NCI-H146 (cell line): ENCODE measurements around the gene FRK.
A peak's percentile ranks its signal among the peaks of the same experiment; 100 is the strongest.
"Not testable (repeated sequence)": the region's sequence is repeated elsewhere in the genome, so short reads cannot be mapped to it uniquely, and the experiment has no call there.

Experiments
- DNase-seq: peaks from one replicate; lab custom pipeline; 2025; lab: John Stamatoyannopoulos, UW

Gene FRK

GRCh38 chr6:116008470-116009243 is 52.0 kb downstream of the FRK start:
- peak; percentile 14 for DNase-seq

GRCh38 chr6:116004841-116005815 is 55.6 kb downstream of the FRK start:
- no peak for DNase-seq

- no peak for DNase-seq
These were observed 57.0 kb downstream of the FRK start for GRCh38 chr6:116003668-116004067.

GRCh38 chr6:116002756-116003155 is 57.9 kb downstream of the FRK start:
- no peak for DNase-seq

DNA sequence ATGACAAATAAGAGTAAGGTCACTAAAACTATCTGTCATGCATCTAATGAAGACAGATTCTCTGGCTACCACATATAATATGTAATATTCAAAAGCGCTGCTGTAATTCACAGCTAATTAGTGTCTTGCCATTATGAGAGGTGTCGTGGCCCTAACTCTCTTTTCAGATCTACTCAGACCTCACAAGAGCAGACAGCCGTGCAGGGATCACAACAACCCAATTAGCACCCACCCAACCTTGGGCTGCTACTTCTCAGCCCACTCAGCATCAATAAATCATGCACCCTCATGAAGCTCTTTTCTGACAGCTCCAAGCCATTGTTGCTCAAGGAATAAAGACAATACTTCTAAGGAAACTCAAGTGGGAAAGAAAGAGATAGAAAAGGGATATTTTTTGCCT is 61.5 kb downstream of the FRK start:
- peak; percentile 11 for DNase-seq

- DNase-seq, result no peak
These were observed 62.6 kb downstream of the FRK start for GRCh38 chr6:115997990-115998585.

DNA sequence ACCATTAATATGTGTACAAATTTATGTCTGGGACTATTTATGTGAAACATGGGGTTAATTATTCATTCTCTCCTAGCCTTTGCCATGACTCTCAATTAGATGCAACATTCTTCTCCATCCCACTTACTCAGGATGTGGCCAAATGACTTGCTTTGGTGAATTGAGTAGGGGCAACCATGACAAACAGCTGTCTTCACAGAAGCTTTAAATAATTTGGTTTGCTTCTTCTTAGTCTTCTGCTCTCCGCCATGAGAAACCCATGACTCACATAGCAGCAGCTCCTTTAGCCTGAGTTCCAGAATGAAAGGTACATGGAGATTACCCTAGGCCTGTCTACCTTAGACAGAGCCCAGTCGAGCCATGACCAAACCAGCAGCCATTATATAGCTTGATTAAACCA is 74.7 kb downstream of the FRK start:
- DNase-seq, result no peak

- DNase-seq, result no peak
These were observed 75.9 kb downstream of the FRK start for GRCh38 chr6:115984809-115985208.

GRCh38 chr6:115983998-115984397 is 76.7 kb downstream of the FRK start:
- DNase-seq, result no peak

DNA sequence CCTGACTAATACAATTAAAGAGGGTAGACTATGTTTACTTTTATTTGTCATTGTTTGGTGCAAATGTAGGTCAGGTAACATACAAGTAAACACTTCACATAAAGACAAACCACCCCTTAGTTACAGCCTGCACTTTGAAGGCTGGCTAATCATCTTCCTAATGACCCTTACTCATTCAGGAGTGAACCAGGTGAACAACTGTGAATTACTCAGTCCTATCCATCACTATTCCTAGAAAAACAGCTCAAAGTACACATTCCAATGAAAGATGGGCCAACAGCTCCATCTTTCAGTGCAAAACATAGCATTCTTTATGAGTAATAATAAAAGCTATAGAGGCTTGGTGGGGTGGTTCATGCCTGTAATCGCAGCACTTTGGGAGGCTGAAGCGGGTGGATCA is 78.2 kb downstream of the FRK start:
- DNase-seq, result peak; percentile 22

DNA sequence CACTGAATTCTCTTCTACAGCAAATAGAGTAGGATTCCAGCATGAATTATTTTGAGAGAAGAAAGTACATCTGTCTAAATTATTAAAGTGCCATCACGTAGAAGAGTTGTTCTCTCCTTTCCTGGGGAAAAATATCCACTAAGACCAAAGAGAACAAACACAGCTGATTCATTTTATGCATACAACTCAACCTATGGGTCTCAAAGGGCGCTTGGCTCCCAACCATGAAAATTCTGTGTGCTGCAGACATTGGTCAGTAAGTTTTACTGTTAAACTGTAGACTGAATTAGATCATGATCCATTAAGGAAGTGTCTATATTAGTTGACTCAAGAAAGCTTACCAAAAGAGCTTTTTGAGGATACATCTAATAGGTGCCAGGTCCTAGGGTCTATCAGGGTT is 83.5 kb downstream of the FRK start:
- DNase-seq, result no peak

DNA sequence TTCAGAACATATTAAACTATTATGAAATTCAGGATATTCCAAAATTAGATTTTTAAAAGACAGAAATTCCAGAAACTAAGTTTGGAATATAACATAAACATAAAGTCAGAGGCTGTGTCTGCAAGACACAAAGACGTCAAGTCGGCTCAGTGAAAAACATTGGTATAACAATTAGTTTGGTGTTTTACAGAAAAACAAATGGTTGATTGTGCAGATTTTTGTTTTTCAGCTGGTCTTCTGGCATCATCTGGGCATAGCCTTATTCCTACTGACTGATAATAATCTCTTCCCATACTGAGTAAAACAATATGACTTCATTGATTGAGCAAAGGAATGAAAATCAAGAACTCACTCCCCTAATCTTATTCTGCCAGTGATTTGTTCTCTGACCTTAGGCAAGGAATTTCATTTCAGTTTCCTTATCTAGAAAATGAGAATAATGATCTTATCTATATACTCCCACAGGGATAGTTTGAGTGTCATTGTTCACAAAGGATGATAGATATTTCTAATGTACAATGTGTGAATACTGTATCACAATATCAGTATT is 84.3 kb downstream of the FRK start:
- DNase-seq, result no peak

DNA sequence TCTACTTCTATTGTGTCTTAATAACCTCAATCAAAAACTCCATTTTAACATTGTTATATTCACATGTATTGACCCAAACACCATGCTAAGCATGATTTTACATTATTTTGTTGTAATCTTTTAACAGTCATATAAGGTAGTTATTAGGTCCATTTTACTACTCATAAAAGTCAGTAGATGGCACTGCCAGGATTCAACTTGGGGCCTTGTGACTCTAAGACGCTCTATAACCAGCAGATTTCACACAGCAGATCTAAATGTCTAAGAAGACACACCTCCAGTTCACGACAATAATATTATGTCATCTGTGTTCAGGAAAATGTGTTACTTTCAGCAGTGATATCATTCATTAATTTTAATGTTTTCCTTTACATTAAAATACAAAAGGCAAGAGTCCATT is 88.0 kb downstream of the FRK start:
- no peak for DNase-seq

DNA sequence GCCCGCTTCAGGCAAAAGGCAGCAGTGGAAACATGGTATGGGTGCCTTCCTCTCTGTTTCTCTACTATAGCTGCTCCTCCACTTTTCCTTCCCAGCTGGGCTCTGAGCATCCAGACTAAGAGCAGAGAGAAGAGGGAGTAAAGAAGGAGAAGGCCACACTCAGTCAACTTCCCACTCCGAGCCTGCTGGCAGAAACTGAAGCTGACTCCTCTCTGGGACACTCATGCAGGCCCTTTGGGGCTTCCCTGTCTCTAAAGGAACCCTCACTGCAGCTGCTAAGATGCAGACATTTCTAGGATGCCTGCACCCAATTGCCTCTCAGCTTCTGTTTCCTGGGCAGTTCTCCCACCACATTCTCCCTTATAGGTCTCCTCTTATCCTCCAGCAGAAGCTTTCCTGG is 88.9 kb downstream of the FRK start:
- DNase-seq, result no peak

DNA sequence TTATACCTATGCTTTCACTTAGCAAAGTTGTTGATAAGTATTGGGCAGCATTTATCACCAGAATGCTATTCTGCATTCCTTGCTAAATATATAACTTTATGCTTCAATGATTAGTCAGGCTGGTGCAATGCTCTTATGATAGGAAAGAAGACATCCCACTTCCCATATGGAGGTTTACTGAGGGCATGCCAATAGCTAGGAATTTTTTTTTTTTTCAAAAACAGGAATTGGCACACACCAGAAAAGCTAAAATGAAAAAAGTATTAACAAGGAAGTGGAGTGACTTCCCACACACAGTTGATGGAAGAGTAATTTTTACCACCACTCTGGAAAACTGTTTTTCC is 90.8 kb downstream of the FRK start:
- DNase-seq, result no peak

DNA sequence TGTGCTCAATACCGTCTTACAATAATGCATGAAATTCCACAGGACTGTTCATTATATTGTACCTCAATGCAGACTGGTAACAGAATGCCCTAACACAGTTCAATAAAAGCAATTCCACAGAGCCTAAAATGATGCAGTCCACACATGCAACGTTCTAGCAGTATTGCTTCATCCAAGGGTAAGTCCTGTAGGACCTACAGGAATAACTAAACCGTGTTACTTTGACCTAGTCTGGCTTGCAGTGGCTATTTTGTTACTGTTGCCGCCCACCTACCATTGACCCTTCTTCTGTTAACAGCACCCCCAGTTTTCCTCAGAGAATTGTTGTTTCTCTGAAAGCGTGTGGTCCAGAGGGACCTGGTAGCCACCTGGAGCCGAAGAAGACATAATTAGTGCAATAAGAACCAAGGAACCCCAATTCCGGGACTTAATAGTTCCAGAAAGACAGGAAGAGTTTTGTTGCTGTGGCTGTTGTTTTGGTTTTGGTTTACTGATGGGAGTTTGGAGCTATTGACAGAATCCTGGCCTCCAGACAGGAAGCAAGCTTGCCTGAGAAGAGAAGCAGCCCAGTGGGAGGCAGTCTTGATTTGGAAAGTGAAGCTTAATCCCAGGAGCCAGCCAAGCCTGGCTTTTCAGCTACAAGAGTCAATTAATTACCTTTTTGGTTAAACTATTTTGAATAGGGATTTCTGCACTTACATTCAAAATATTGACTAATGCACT is 91.3 kb downstream of the FRK start:
- peak; percentile 18 for DNase-seq

DNA sequence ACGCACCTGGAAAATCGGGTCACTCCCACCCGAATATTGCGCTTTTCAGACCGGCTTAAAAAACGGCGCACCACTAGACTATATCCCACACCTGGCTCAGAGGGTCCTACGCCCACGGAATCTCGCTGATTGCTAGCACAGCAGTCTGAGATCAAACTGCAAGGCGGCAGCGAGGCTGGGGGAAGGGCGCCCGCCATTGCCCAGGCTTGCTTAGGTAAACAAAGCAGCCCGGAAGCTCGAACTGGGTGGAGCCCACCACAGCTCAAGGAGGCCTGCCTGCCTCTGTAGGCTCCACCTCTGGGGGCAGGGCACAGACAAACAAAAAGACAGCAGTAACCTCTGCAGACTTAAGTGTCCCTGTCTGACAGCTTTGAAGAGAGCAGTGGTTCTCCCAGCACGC is 100.4 kb downstream of the FRK start:
- not testable (repeated sequence) for DNase-seq

DNA sequence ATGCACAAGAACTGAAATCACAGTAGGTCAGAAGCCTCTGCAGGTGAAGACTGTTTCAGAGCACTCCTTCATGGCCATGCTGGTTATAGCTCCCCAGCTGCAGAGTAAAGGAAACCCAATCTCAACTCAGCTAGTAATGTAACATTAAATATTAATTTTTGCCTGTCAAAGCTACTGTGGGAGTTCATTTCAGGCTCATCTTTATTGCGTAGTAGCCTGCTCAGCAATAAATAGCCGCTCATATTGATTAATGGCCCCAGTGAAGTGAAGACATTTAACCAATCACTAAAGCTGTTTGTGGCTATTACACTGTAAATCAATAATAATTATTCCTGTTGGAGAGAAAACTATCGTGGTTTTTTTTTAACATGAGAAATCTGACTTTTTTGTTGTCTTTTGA is 101.7 kb downstream of the FRK start:
- no peak for DNase-seq

DNA sequence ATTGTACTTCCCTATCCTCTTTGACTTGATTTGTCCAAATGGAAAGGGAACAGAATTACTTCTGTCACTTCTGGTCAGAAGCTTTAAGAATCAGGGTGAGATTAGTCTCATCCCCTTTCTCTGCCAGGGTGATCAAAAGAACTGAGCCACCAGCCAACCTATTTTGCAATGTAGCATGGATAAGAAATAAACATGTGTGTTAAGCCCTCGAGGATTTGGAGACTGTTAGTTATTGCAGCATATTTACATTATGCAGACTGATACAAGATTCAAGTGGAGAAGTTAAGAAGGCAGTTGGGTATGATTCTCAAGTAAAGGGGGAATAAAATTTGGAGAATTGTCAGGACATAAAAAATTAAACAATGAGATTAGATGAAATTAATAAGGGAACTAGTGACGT is 106.0 kb downstream of the FRK start:
- DNase-seq, result no peak

GRCh38 chr6:115948751-115949150 is 111.9 kb downstream of the FRK start:
- no peak for DNase-seq

- DNase-seq, result no peak
These were observed 112.6 kb downstream of the FRK start for GRCh38 chr6:115947966-115948541.

- no peak for DNase-seq
These were observed 114.9 kb downstream of the FRK start for GRCh38 chr6:115945812-115946211.
